ENCODE results near the gene FTSJ3.
"Not testable (repeated sequence)": the region's sequence is repeated elsewhere in the genome, so short reads cannot be mapped to it uniquely, and the experiment has no call there.

FTSJ3 gene

GRCh38 chr17:63827002-63827800 lies at the start of gene FTSJ3, which contains the start of gene PSMC5:
Gene FTSJ3, minus strand, starts transcription at chr17:63827663. Its CDS starts 761 bp downstream, at chr17:63826902.
Gene PSMC5, plus strand, starts transcription at chr17:63827431. Its CDS starts 60 bp downstream, at chr17:63827491.
- peak; percentile 98 for DNase-seq (ENCODE audit: low read depth)

- DNase-seq (ENCODE audit: low read depth): not testable (repeated sequence)
Observed at GRCh38 chr17:63874693-63875092, 47.2 kb upstream of the FTSJ3 start.

GRCh38 chr17:63874061-63874626 lies 46.7 kb upstream of the FTSJ3 start:
- DNase-seq (ENCODE audit: low read depth): not testable (repeated sequence)

GRCh38 chr17:63873577-63873976 lies 46.1 kb upstream of the FTSJ3 start, which contains the start of gene CSH2:
Gene CSH2, minus strand, starts transcription at chr17:63873677. Its CDS starts 63 bp downstream, at chr17:63873614.
- not testable (repeated sequence) for DNase-seq (ENCODE audit: low read depth)

- peak; percentile 44 for DNase-seq (ENCODE audit: low read depth)
Observed at GRCh38 chr17:63871646-63872365, 44.3 kb upstream of the FTSJ3 start.

GRCh38 chr17:63870292-63870665 lies 42.8 kb upstream of the FTSJ3 start:
- DNase-seq (ENCODE audit: low read depth): not testable (repeated sequence)

- DNase-seq (ENCODE audit: low read depth): peak; percentile 39
Observed at GRCh38 chr17:63869491-63870291, 42.2 kb upstream of the FTSJ3 start.

GRCh38 chr17:63866625-63867024 lies 39.2 kb upstream of the FTSJ3 start:
- not testable (repeated sequence) for DNase-seq (ENCODE audit: low read depth)

GRCh38 chr17:63859257-63859656 lies 31.8 kb upstream of the FTSJ3 start:
- DNase-seq (ENCODE audit: low read depth): no peak

GRCh38 chr17:63856425-63856824 lies 29.0 kb upstream of the FTSJ3 start:
- not testable (repeated sequence) for DNase-seq (ENCODE audit: low read depth)

GRCh38 chr17:63855185-63855584 lies 27.7 kb upstream of the FTSJ3 start:
- no peak for DNase-seq (ENCODE audit: low read depth)

GRCh38 chr17:63854709-63855108 lies 27.2 kb upstream of the FTSJ3 start:
- DNase-seq (ENCODE audit: low read depth): no peak

- DNase-seq (ENCODE audit: low read depth): no peak
Observed at GRCh38 chr17:63853260-63853659, 25.8 kb upstream of the FTSJ3 start.

- DNase-seq (ENCODE audit: low read depth): no peak
Observed at GRCh38 chr17:63850401-63850800, 22.9 kb upstream of the FTSJ3 start.

GRCh38 chr17:63848834-63849689 lies 21.6 kb upstream of the FTSJ3 start:
- DNase-seq (ENCODE audit: low read depth): peak; percentile 80

GRCh38 chr17:63847525-63848249 lies 20.2 kb upstream of the FTSJ3 start:
- DNase-seq (ENCODE audit: low read depth): no peak

GRCh38 chr17:63845509-63845908 lies 18.0 kb upstream of the FTSJ3 start:
- DNase-seq (ENCODE audit: low read depth): no peak

GRCh38 chr17:63843910-63844677 lies 16.6 kb upstream of the FTSJ3 start:
- no peak for DNase-seq (ENCODE audit: low read depth)

GRCh38 chr17:63843387-63843888 lies 16.0 kb upstream of the FTSJ3 start:
- DNase-seq (ENCODE audit: low read depth): peak; percentile 66

Measured in ELR (cell line).